Ishikawa (cell line): ENCODE data around the gene CAT.

Experiments used
- CEBPB ChIP-seq: IDR thresholded peaks from 2 replicates; pipeline ENCODE4 v1.6.1; 2012
- CREB1 ChIP-seq: IDR thresholded peaks from 2 replicates; pipeline ENCODE4 v1.6.1; 2012; ENCODE audit warnings: low read depth
- EGR1 ChIP-seq: IDR thresholded peaks from 2 replicates; pipeline ENCODE4 v1.6.1; 2012
- EP300 ChIP-seq: IDR thresholded peaks from 2 replicates; pipeline ENCODE4 v1.6.1; 2012; ENCODE audit warnings: borderline replicate concordance
- FOXM1 ChIP-seq: IDR thresholded peaks from 2 replicates; pipeline ENCODE4 v1.6.1; 2012; ENCODE audit warnings: low read depth, borderline replicate concordance
- MAX ChIP-seq: IDR thresholded peaks from 2 replicates; pipeline ENCODE4 v1.6.1; 2012
- NFIC ChIP-seq: IDR thresholded peaks from 2 replicates; pipeline ENCODE4 v1.6.1; 2012
- RAD21 ChIP-seq: IDR thresholded peaks from 2 replicates; pipeline ENCODE4 v1.6.1; 2012; ENCODE audit warnings: low read depth
- REST ChIP-seq: IDR thresholded peaks from 2 replicates; pipeline ENCODE4 v1.6.1; 2012; ENCODE audit warnings: low read depth, mild to moderate bottlenecking
- TAF1 ChIP-seq: IDR thresholded peaks from 2 replicates; pipeline ENCODE4 v1.6.1; 2012; ENCODE audit warnings: low read depth, mild to moderate bottlenecking
- TCF12 ChIP-seq: IDR thresholded peaks from 2 replicates; pipeline ENCODE4 v1.6.1; 2012; ENCODE audit warnings: low read depth
- TEAD4 ChIP-seq: IDR thresholded peaks from 2 replicates; pipeline ENCODE4 v1.6.1; 2012
- USF1 ChIP-seq: IDR thresholded peaks from 2 replicates; pipeline ENCODE4 v1.6.1; 2012
- YY1 ChIP-seq: IDR thresholded peaks from 2 replicates; pipeline ENCODE4 v1.6.1; 2012; ENCODE audit warnings: low read depth
- ZBTB7A ChIP-seq: IDR thresholded peaks from 2 replicates; pipeline ENCODE4 v1.6.1; 2012; ENCODE audit warnings: low read depth

The CAT gene

GRCh38 chr11:34481307-34481706, 42.6 kb downstream of the CAT start:
- TF ChIP-seq USF1 (no peak), RAD21 (no peak), TEAD4 (no peak), TCF12 (no peak), FOXM1 (no peak), CEBPB (no peak), REST (no peak), MAX (no peak)

GRCh38 chr11:34483106-34483874, 44.6 kb downstream of the CAT start:
- TF ChIP-seq USF1 (no peak), NFIC (no peak), TEAD4 (no peak), RAD21 (no peak), TAF1 (no peak), MAX (no peak), CREB1 (no peak), CEBPB (no peak), FOXM1 (no peak), REST (no peak), ZBTB7A (no peak), YY1 (no peak), EP300 (no peak), TCF12 (no peak), EGR1 (no peak)

GRCh38 chr11:34487430-34487829, 48.7 kb downstream of the CAT start:
- TF ChIP-seq ZBTB7A (no peak), TCF12 (no peak), NFIC (no peak), TEAD4 (no peak), YY1 (no peak), CREB1 (no peak), EGR1 (no peak)

GRCh38 chr11:34488855-34489557, 50.3 kb downstream of the CAT start:
- TF ChIP-seq MAX (no peak), TEAD4 (no peak), TAF1 (no peak), FOXM1 (no peak), CREB1 (no peak), RAD21 (no peak), REST (no peak), NFIC (no peak), YY1 (no peak), ZBTB7A (no peak), EP300 (no peak)
